Brain microvascular endothelial cell (primary cell): ENCODE results near the gene PSMC3IP.
"Not testable (repeated sequence)": the region's sequence is repeated elsewhere in the genome, so short reads cannot be mapped to it uniquely, and the experiment has no call there.

Source experiments
- DNase-seq: peaks from one replicate; pipeline ENCODE4 v3.0.0-alpha.2; 2020
- H3K27ac ChIP-seq: fragments of 250-450 bp; sonication (Bioruptor Pico); 2 replicates; pipeline ENCODE4 v1.5.1; 2020; ENCODE audit warnings: mild to moderate bottlenecking, moderate library complexity
- H3K27me3 ChIP-seq: fragments of 250-450 bp; sonication (Bioruptor Pico); replicated peaks from 2 replicates; pipeline ENCODE4 v1.5.1; 2020; ENCODE audit warnings: mild to moderate bottlenecking
- H3K36me3 ChIP-seq: fragments of 250-450 bp; sonication (Bioruptor Pico); replicated peaks from 2 replicates; pipeline ENCODE4 v1.5.1; 2020; ENCODE audit warnings: mild to moderate bottlenecking
- H3K4me3 ChIP-seq: 2 replicates; pipeline ENCODE4 v1.5.1; 2011; ENCODE audit warnings: low read depth, mild to moderate bottlenecking, control low read depth, low read length, moderate library complexity
- CTCF ChIP-seq: IDR thresholded peaks from 2 replicates; pipeline ENCODE4 v1.5.1; 2011; ENCODE audit warnings: low read depth, mild to moderate bottlenecking, moderate library complexity, low read length, control low read depth, inconsistent platforms; ENCODE audit errors: missing control alignments
- in situ Hi-C: cut with HindIII; loops from 2 replicates; pipeline ENCODE4 v1.10.0; 2017; ENCODE audit warnings: low sequenced_read_pairs, low pct_ligation_motif_present

Gene PSMC3IP

GRCh38 chr17:42543190-42544079 lies 34.1 kb downstream of the PSMC3IP start:
- no peak overlapping the region for H3K27ac ChIP-seq
- peaks cover 2% of the 10 kb centered on the region for H3K36me3 ChIP-seq
- DNase-seq, result no peak
- H3K27me3 ChIP-seq, result no peaks in the 10 kb centered on the region
- in situ Hi-C loops, result no loop called here
- TF ChIP-seq CTCF, result no peak
- no peak overlapping the region for H3K4me3 ChIP-seq

GRCh38 chr17:42541041-42541833 lies 36.3 kb downstream of the PSMC3IP start:
- H3K4me3 ChIP-seq, result no peak overlapping the region
- H3K27ac ChIP-seq, result no peak overlapping the region
- DNase-seq, result no peak
- in situ Hi-C loops, result no loop called here
- TF ChIP-seq CTCF, result no peak
- no peaks in the 10 kb centered on the region for H3K27me3 ChIP-seq
- H3K36me3 ChIP-seq, result peaks cover 2% of the 10 kb centered on the region

- H3K4me3 ChIP-seq, in situ Hi-C loops, H3K27ac ChIP-seq, H3K36me3 ChIP-seq, DNase-seq, H3K27me3 ChIP-seq: not testable (repeated sequence)
Measured at GRCh38 chr17:42540558-42540957, 37.0 kb downstream of the PSMC3IP start.

GRCh38 chr17:42538482-42538881 lies 39.0 kb downstream of the PSMC3IP start:
- Histone ChIP-seq H3K4me3 (no peak overlapping the region), H3K27ac (no peak overlapping the region), H3K36me3 (peaks cover 2% of the 10 kb centered on the region), H3K27me3 (no peaks in the 10 kb centered on the region)
- TF ChIP-seq CTCF, result no peak
- in situ Hi-C loops, result no loop called here
- no peak for DNase-seq

GRCh38 chr17:42537826-42538451 lies 39.6 kb downstream of the PSMC3IP start:
- in situ Hi-C loops, result no loop called here
- no peak for DNase-seq
- TF ChIP-seq CTCF, result no peak
- Histone ChIP-seq H3K27ac (no peak overlapping the region), H3K27me3 (no peaks in the 10 kb centered on the region), H3K4me3 (no peak overlapping the region), H3K36me3 (peaks cover 2% of the 10 kb centered on the region)
